IMR-90 (cell line): ENCODE results near the gene FAS. TPM values are rescaled to one million over a fixed set of nuclear protein-coding genes. Genes with fewer than 3 reads are reported as not detected.

Experiments
- ATAC-seq: fragments of 200-7000 bp; cut with Tn5 transposase; 2 replicates; pipeline ENCODE4 v1.9.1; 2020; ENCODE audit warnings: low read depth, mild to moderate bottlenecking, moderate library complexity
- BruUV-seq: library from RNA; stranded (reverse); fragments of 400-500 nt; replicated peaks from 2 replicates; lab custom pipeline; 2021; lab: Mats Ljungman, UMichigan
- CTCF ChIA-PET: fragments of 300-600 bp; formaldehyde crosslinking; extraction: SDS; loops from one replicate; lab custom pipeline; 2021; ENCODE audit warnings: antibody characterized with exemption; lab: Yijun Ruan, JAX
- POLR2A ChIA-PET: fragments of 300-600 bp; sonication (Branson Sonifier 250); formaldehyde crosslinking; loops from one replicate; lab custom pipeline; 2022; ENCODE audit warnings: antibody characterized with exemption; ENCODE audit not compliant: unreplicated experiment; lab: Charles Lee
- DNase-seq: peaks from one replicate; pipeline ENCODE4 v3.0.0; 2013
- H2AFZ ChIP-seq: replicated peaks from 2 replicates; pipeline ENCODE3; 2013; ENCODE audit warnings: low read length, mild to moderate bottlenecking; ENCODE audit not compliant: poor library complexity
- H2AK5ac ChIP-seq: 2 replicates; pipeline ENCODE4 v1.6.1; 2013; ENCODE audit warnings: low read depth, low read length, inconsistent platforms
- H2AK9ac ChIP-seq: replicated peaks from 2 replicates; pipeline ENCODE3; 2013; ENCODE audit warnings: mild to moderate bottlenecking, low read depth, low read length, moderate library complexity; ENCODE audit not compliant: poor library complexity
- H2BK120ac ChIP-seq: 2 replicates; pipeline ENCODE4 v1.6.1; 2013; ENCODE audit warnings: low read depth, low read length, inconsistent platforms
- H2BK15ac ChIP-seq: 3 replicates; pipeline ENCODE4 v1.6.1; 2013; ENCODE audit warnings: low read depth, low read length, inconsistent platforms
- H2BK20ac ChIP-seq: 2 replicates; pipeline ENCODE4 v1.6.1; 2013; ENCODE audit warnings: low read depth, mild to moderate bottlenecking, inconsistent platforms, low read length, moderate library complexity
- H2BK5ac ChIP-seq: 2 replicates; pipeline ENCODE4 v1.6.1; 2013; ENCODE audit warnings: mild to moderate bottlenecking, low read depth, low read length, inconsistent platforms; ENCODE audit not compliant: poor library complexity, severe bottlenecking
- H3K14ac ChIP-seq: replicated peaks from 2 replicates; pipeline ENCODE4 v1.6.1; 2013; ENCODE audit warnings: low read depth, low read length, inconsistent platforms
- H3K18ac ChIP-seq: 2 replicates; pipeline ENCODE4 v1.6.1; 2013; ENCODE audit warnings: low read depth, low read length, control low read depth
- H3K23ac ChIP-seq: 2 replicates; pipeline ENCODE4 v1.6.1; 2013; ENCODE audit warnings: low read depth, low read length, inconsistent platforms
- H3K27ac ChIP-seq: 2 replicates; pipeline ENCODE4 v1.5.1; 2013; ENCODE audit warnings: mild to moderate bottlenecking, control low read depth, low read length; ENCODE audit not compliant: insufficient read depth
- H3K27me3 ChIP-seq: 2 replicates; pipeline ENCODE4 v1.6.1; 2013; ENCODE audit warnings: low read length; ENCODE audit not compliant: control insufficient read depth, insufficient read depth
- H3K36me3 ChIP-seq: 2 replicates; pipeline ENCODE4 v1.6.1; 2013; ENCODE audit warnings: low read length, mixed read lengths; ENCODE audit not compliant: control insufficient read depth, insufficient read depth
- H3K4ac ChIP-seq: 2 replicates; pipeline ENCODE4 v1.6.1; 2013; ENCODE audit warnings: low read depth, low read length, inconsistent platforms
- H3K4me1 ChIP-seq: 2 replicates; pipeline ENCODE4 v1.6.1; 2013; ENCODE audit warnings: low read length, mixed read lengths; ENCODE audit not compliant: control insufficient read depth, insufficient read depth
- H3K4me2 ChIP-seq: 2 replicates; pipeline ENCODE4 v1.6.1; 2013; ENCODE audit warnings: low read depth, mild to moderate bottlenecking, control low read depth, low read length, moderate library complexity
- H3K4me3 ChIP-seq: 2 replicates; pipeline ENCODE4 v1.5.1; 2013; ENCODE audit warnings: low read depth, mild to moderate bottlenecking, control low read depth, low read length, moderate library complexity; ENCODE audit not compliant: insufficient read depth
- H3K56ac ChIP-seq: 2 replicates; pipeline ENCODE4 v1.6.1; 2013; ENCODE audit warnings: low read length, inconsistent platforms; ENCODE audit not compliant: insufficient read depth; ENCODE audit errors: extremely low read depth
- H3K79me1 ChIP-seq, 2 experiments: 2 replicates each; pipeline ENCODE4 v1.6.1; 2013; ENCODE audit warnings: low read length in 2 of 2, inconsistent platforms in 1 of 2, low read depth in 1 of 2
- H3K9ac ChIP-seq: 2 replicates; pipeline ENCODE4 v1.6.1; 2013; ENCODE audit warnings: low read depth, low read length, control low read depth
- H3K9me1 ChIP-seq: 2 replicates; pipeline ENCODE4 v1.6.1; 2013; ENCODE audit warnings: low read length, inconsistent platforms; ENCODE audit not compliant: insufficient read depth
- H3K9me3 ChIP-seq: 2 replicates; pipeline ENCODE4 v1.6.1; 2013; ENCODE audit warnings: low read length; ENCODE audit not compliant: control insufficient read depth, insufficient read depth
- H4K20me1 ChIP-seq: 2 replicates; pipeline ENCODE4 v1.6.1; 2013; ENCODE audit warnings: low read length, inconsistent platforms; ENCODE audit not compliant: insufficient read depth
- H4K5ac ChIP-seq: 2 replicates; pipeline ENCODE4 v1.6.1; 2013; ENCODE audit warnings: mild to moderate bottlenecking, low read depth, low read length, control low read depth
- H4K8ac ChIP-seq, 2 experiments: 2 replicates each; pipeline ENCODE4 v1.6.1; 2013; ENCODE audit warnings: low read depth in 2 of 2, low read length in 2 of 2, control low read depth in 1 of 2, inconsistent platforms in 1 of 2
- H4K91ac ChIP-seq: 2 replicates; pipeline ENCODE4 v1.6.1; 2013; ENCODE audit warnings: low read depth, low read length, inconsistent platforms; ENCODE audit not compliant: insufficient read depth
- BHLHE40 ChIP-seq: fragments of 150-350 bp; IDR thresholded peaks from 2 replicates; pipeline ENCODE4 v1.6.1; 2016; ENCODE audit warnings: mild to moderate bottlenecking, low read depth, low read length
- CEBPB ChIP-seq: IDR thresholded peaks from 2 replicates; pipeline ENCODE4 v1.6.1; 2012; ENCODE audit warnings: low read depth, low read length, improper control_type of control experiment
- CHD1 ChIP-seq: IDR thresholded peaks from 2 replicates; pipeline ENCODE4 v1.6.1; 2012; ENCODE audit warnings: low read depth, low read length, improper control_type of control experiment
- CTCF ChIP-seq: conservative IDR thresholded peaks from 2 replicates; pipeline ENCODE4 v1.5.1; 2012; ENCODE audit warnings: mild to moderate bottlenecking, low read depth, low read length, improper control_type of control experiment
- FOS ChIP-seq: fragments of 150-350 bp; IDR thresholded peaks from 2 replicates; pipeline ENCODE4 v1.6.1; 2016; ENCODE audit warnings: low read depth, low read length
- MAFK ChIP-seq: IDR thresholded peaks from 2 replicates; pipeline ENCODE4 v1.6.1; 2012; ENCODE audit warnings: low read depth, low read length, improper control_type of control experiment
- MXI1 ChIP-seq: IDR thresholded peaks from 2 replicates; pipeline ENCODE4 v1.6.1; 2012; ENCODE audit warnings: low read depth, mild to moderate bottlenecking, low read length, moderate library complexity, borderline replicate concordance
- POLR2A ChIP-seq: IDR thresholded peaks from 2 replicates; pipeline ENCODE4 v1.6.1; 2012; ENCODE audit warnings: mild to moderate bottlenecking, low read depth, low read length
- SMC3 ChIP-seq: fragments of 150-350 bp; IDR thresholded peaks from 2 replicates; pipeline ENCODE4 v1.6.1; 2016; ENCODE audit warnings: low read depth, mild to moderate bottlenecking, antibody characterized with exemption, low read length, moderate library complexity
- USF2 ChIP-seq: fragments of 150-350 bp; IDR thresholded peaks from 2 replicates; pipeline ENCODE4 v1.6.1; 2017; ENCODE audit warnings: mild to moderate bottlenecking, antibody characterized with exemption, low read length, low read depth
- WGBS, 2 experiments: methylation state at CpG; one replicate each; pipeline versions ENCODE4 v1.1.5 to v1.1.7; 2013; ENCODE audit warnings: missing lambda C conversion rate in 2 of 2; ENCODE audit not compliant: insufficient read length in 1 of 2; ENCODE audit errors: extremely low coverage in 2 of 2; 5-methylcytosine and 5-hydroxymethylcytosine counted together
- dilution Hi-C: fragments of 300-500 bp; cut with HindIII; formaldehyde crosslinking; loops from one replicate; pipeline ENCODE4 v1.14.3; 2018; ENCODE audit warnings: low sequenced_read_pairs; ENCODE audit not compliant: unreplicated experiment
- in situ Hi-C: fragments of 300-500 bp; cut with MboI; formaldehyde crosslinking; loops from 3 replicates; pipeline ENCODE4 v1.14.3; 2019; ENCODE audit warnings: low sequenced_read_pairs, inconsistent platforms, mixed read lengths
- intact Hi-C: fragments of 100-400 bp; cut with micrococcal nuclease; formaldehyde crosslinking; loops from 2 replicates; pipeline ENCODE4 v1.10.0; 2022
- polyA plus RNA-seq, 3 experiments: library from polyadenylated mRNA; depleted of rRNA; stranded (reverse); fragments of >200 nt; gene quantifications; 2 replicates each; pipeline ENCODE4 v1.2.3, GENCODE V29; 2012; ENCODE audit warnings: low replicate concordance in 1 of 3
- total RNA-seq: library from RNA; depleted of rRNA; stranded (reverse); fragments of >200 nt; gene quantifications from 2 replicates; pipeline ENCODE4 v1.2.3, GENCODE V29; 2012

Gene FAS
- total and polyA plus RNA-seq, 2 of the 4 experiments (the other 2 are of a cell fraction), result 34.3 to 53.8 TPM

GRCh38 chr10:89025453-89025852 lies 34.9 kb downstream of the FAS start:
- Histone ChIP-seq H3K9me3 (peaks cover 1% of the 10 kb centered on the region; the same call in 1 of the 2 replicates), H3K4me2 (no peak overlapping the region), H4K91ac (no peak overlapping the region), H3K56ac (no peak overlapping the region), H3K18ac (no peak overlapping the region), H3K4me1 (peaks cover 4% of the 10 kb centered on the region; the same call in 1 of the 2 replicates), H3K14ac (no peak overlapping the region), H2AFZ (no peak overlapping the region), H2BK5ac (no peak overlapping the region), H3K36me3 (peaks cover 3% of the 10 kb centered on the region), H3K23ac (no peak overlapping the region), H2AK5ac (no peak overlapping the region), H2BK20ac (no peak overlapping the region), H2BK15ac (no peak overlapping the region), H3K9ac (no peak overlapping the region), H2BK120ac (no peak overlapping the region), H4K8ac (no peak overlapping the region), H2AK9ac (no peak overlapping the region), H4K5ac (no peak overlapping the region), H3K4me3 (no peak overlapping the region), H3K9me1 (peaks cover 3% of the 10 kb centered on the region; the same call in 1 of the 2 replicates), H3K4ac (no peak overlapping the region), H3K27ac (no peak overlapping the region), H3K79me1 (no peaks in the 10 kb centered on the region), H3K27me3 (no peaks in the 10 kb centered on the region), H4K20me1 (no peaks in the 10 kb centered on the region)
- ATAC-seq, result no peak
- no CpG with 5 or more reads among the region's 1 CpG for WGBS, 2 experiments
- POLR2A ChIA-PET, result no interaction called here
- CTCF ChIA-PET, result interaction anchor here (0.6 to 1.3 kb wide), 3 partner anchors 115 to 206 kb away, joined by 3 to 4 read pairs (median 3); no protein-coding TSS in a partner anchor
- intact Hi-C loops (no loop called here), in situ Hi-C loops (loop anchor here (10.0 kb wide), 1 partner anchor 359 kb away; no protein-coding TSS in a partner anchor), dilution Hi-C loops (no loop called here)
- TF ChIP-seq FOS (no peak), SMC3 (no peak), BHLHE40 (no peak), CTCF (no peak), MAFK (no peak), POLR2A (no peak), CHD1 (no peak), MXI1 (no peak), USF2 (no peak), CEBPB (no peak)
- no TSS peak for BruUV-seq
- DNase-seq, result no peak
